Testis (tissue), 3 donors: ENCODE data around the gene LIPG. TPM values are rescaled to one million over a fixed set of nuclear protein-coding genes. Genes with fewer than 3 reads are reported as not detected.

Source experiments
- DNase-seq: peaks from one replicate; pipeline ENCODE4 v3.0.0-alpha.2; 2019
- H3K27ac ChIP-seq, 2 donors: fragments of 200-600 bp; sonication (generic); one replicate each; pipeline ENCODE4 v1.5.1; 2019
- H3K27me3 ChIP-seq: fragments of 200-600 bp; sonication (generic); one replicate; pipeline ENCODE4 v1.5.1; 2019
- H3K36me3 ChIP-seq: fragments of 200-600 bp; sonication (generic); one replicate; pipeline ENCODE4 v1.5.1; 2017; ENCODE audit warnings: low read depth; ENCODE audit errors: missing control alignments
- H3K4me1 ChIP-seq: fragments of 200-600 bp; sonication (generic); one replicate; pipeline ENCODE4 v1.5.1; 2019
- H3K4me3 ChIP-seq, 2 donors: fragments of 200-600 bp; sonication (generic); one replicate each; pipeline ENCODE4 v1.5.1; 2017 to 2019
- H3K9me3 ChIP-seq: fragments of 200-600 bp; sonication (generic); one replicate; pipeline ENCODE4 v1.5.1; 2017
- CTCF ChIP-seq, 3 experiments: fragments of 450-650 bp in 2 of 3; fragments of 200-600 bp in 1 of 3; sonication (generic) in 1 of 3; IDR thresholded peaks; one replicate each; pipeline ENCODE4 v1.5.1; 2016 to 2019; ENCODE audit warnings: antibody characterized with exemption in 3 of 3, mild to moderate bottlenecking in 2 of 3, moderate library complexity in 1 of 3
- POLR2A ChIP-seq: fragments of 450-650 bp; IDR thresholded peaks from one replicate; pipeline ENCODE4 v1.6.1; 2017; ENCODE audit warnings: antibody characterized with exemption, mild to moderate bottlenecking, moderate library complexity
- WGBS, 2 donors: methylation state at CpG; one replicate each; pipeline ENCODE4 v1.1.5; 2018; 5-methylcytosine and 5-hydroxymethylcytosine counted together
- intact Hi-C: fragments of 100-400 bp; cut with DNase I; formaldehyde crosslinking; loops from one replicate; pipeline ENCODE4 v1.15.1; 2023; ENCODE audit warnings: low total_unique reads
- polyA plus RNA-seq: library from polyadenylated mRNA; stranded (reverse); fragments of 350-450 nt; fragmentation: Illumina TruSeq; extraction: RNeasy Lipid Tissue Mini Kit (QIAGEN cat#74804); gene quantifications from one replicate; pipeline ENCODE4 v1.2.3, GENCODE V29; 2014; ENCODE audit warnings: low read depth, low replicate concordance; ENCODE audit not compliant: insufficient read depth
- total RNA-seq, 2 donors: library from RNA; depleted of rRNA; stranded (reverse); fragments of >200 nt; gene quantifications; one replicate each; pipeline ENCODE4 v1.2.3, GENCODE V29; 2016

LIPG gene
- total and polyA plus RNA-seq, 3 donors from 2014 or later, result 25.4 to 48.0 (median 35.2) TPM

DNA sequence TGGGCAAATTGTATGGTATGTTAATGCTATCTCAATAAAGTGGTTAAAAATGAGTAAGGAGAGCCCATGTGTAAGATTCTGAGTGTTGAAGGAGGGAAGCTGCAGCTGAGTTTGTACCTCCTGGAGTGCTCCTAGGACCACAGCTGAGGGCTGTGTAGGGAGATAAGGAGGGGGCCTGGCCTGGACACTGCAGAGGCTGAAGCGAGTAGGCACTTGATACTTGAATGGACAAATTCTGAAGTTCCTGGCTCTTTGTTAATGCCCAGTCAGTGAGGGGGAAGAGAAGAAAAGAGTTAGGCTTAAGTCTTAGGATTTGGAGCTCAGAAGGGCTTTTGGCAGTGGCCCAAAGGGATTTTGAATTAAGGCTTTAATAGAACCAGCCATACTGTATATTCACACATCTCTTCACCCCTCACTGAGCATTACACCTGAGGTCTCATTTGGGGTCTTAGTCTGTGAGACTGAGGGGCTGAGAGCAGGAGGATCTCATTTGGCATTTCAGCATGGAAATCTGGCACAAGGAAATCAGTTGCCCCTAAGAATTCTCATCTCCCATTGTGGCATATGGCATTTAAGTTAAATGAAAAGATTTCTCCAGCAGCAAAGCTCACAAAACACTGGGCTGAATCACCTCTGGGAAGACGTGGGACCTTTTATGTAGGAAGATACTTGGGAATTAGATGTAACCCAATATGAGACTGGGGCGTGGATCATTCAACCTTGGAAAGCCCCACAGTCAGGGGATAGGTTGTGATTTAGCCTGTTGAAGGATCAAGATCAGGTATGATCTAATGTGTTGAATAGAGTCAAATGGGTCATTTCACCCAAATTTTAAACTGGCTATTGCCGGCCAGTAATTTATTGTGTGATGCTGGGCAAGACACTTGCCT lies 46.8 kb downstream of the LIPG start:
- 86 to 89% methylated on average over 4 of the region's 4 CpGs for WGBS, 2 donors
- intact Hi-C loops, result no loop called here

DNA sequence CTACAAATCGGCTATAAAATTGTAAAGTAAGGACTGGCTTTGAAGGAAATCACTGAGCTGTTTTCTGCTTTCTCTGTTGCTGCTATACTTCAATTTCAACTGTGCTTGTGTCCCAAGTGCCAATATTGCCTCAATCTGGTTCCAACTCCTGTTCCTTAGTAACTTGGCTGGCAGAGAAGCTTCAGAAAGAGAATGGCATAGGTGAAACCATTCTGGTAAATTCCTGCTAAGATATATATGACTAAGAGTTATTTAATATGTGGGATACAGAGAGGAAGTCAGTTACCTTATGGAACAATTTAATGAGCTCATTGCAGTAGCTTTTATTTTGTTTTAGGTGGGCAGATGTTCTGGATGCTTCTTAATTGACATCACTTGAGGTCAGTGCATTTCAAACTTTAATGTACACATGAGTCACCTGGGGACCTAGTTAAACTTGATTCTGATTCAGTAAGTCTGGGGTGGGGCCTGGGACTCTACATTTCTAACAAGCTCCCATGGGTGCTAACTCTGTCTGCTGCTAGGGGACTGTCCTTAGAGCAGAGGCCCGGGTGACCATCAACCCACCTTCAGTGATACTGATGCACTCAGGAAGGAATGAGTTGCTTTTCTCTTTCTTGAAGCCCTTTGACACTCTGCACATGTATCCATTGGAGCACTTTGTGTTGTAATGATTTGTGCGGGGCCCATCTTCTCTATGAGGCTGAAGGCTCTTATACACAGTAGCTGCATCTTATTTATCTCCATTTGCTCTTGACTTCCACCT lies 47.6 kb downstream of the LIPG start:
- intact Hi-C loops, result no loop called here
- Histone ChIP-seq H3K36me3 (no peaks in the 10 kb centered on the region), H3K27ac (no peak overlapping the region), H3K4me1 (peaks cover 11% of the 10 kb centered on the region), H3K27me3 (no peaks in the 10 kb centered on the region), H3K9me3 (no peaks in the 10 kb centered on the region), H3K4me3 (no peak overlapping the region)
- 97% methylated on average over 3 of the region's 3 CpGs for WGBS, 2 donors
- DNase-seq, result no peak
- TF ChIP-seq POLR2A (no peak), CTCF (IDR thresholded peaks at IDR 0.05) (no peak)

More for the DNA sequence above, 46.8 kb downstream of the LIPG start:
- Histone ChIP-seq H3K4me3 (no peak overlapping the region), H3K27ac (no peak overlapping the region), H3K27me3 (no peaks in the 10 kb centered on the region), H3K9me3 (no peaks in the 10 kb centered on the region), H3K4me1 (peaks cover 8% of the 10 kb centered on the region), H3K36me3 (no peaks in the 10 kb centered on the region)
- TF ChIP-seq CTCF (IDR thresholded peaks at IDR 0.05) (no peak), POLR2A (no peak)
- DNase-seq, result no peak

- H3K36me3 ChIP-seq, result no peaks in the 10 kb centered on the region
- H3K27ac ChIP-seq, result no peak overlapping the region
- DNase-seq, result no peak
- peaks cover 11% of the 10 kb centered on the region for H3K4me1 ChIP-seq
- intact Hi-C loops, result no loop called here
- H3K27me3 ChIP-seq, result no peaks in the 10 kb centered on the region
- H3K4me3 ChIP-seq, result no peak overlapping the region
- WGBS, 2 donors, result 90 to 91% methylated on average over 3 of the region's 3 CpGs
- no peaks in the 10 kb centered on the region for H3K9me3 ChIP-seq
- TF ChIP-seq POLR2A (no peak), CTCF (IDR thresholded peaks at IDR 0.05) (no peak)
Measured at GRCh38 chr18:49610022-49610445, 48.2 kb downstream of the LIPG start.

DNA sequence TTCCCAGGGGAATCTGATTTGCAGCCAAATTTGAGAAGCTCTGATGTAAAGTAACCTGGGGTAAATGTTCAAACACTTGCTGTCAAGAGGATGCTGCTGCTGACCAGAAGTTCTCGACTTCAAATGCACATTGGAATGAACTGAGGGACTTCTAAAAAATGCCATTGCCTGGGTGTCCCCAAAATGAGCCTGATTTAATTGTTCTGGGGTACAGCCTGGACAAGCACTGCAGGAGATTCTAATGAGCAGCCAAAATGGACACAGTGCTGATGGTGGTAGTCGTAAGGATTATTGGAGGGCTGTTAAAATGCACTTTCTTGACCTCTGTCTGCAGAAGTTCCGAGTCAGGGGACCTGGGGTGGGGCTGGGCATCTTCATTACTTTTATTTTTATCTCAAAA lies 49.5 kb downstream of the LIPG start:
- no peaks in the 10 kb centered on the region for H3K9me3 ChIP-seq
- DNase-seq, result no peak
- 89 to 99% methylated on average over 3 of the region's 3 CpGs for WGBS, 2 donors
- no peak overlapping the region for H3K4me3 ChIP-seq
- no peaks in the 10 kb centered on the region for H3K27me3 ChIP-seq
- TF ChIP-seq POLR2A (no peak), CTCF (IDR thresholded peaks at IDR 0.05) (no peak)
- no peaks in the 10 kb centered on the region for H3K36me3 ChIP-seq
- H3K27ac ChIP-seq, result no peak overlapping the region
- intact Hi-C loops, result no loop called here
- H3K4me1 ChIP-seq, result peaks cover 11% of the 10 kb centered on the region
